OCI-LY1 (cell line): Measurements from ENCODE around the gene ROR1.

Experiments used
- H2AFZ ChIP-seq: fragments of 200-600 bp; sonication (generic), shearing (Covaris generic); 2 replicates; pipeline ENCODE4 v1.6.0; 2014; ENCODE audit warnings: antibody characterized with exemption, mild to moderate bottlenecking, low read length
- H3F3A ChIP-seq: fragments of 200-600 bp; sonication (generic), shearing (Covaris generic); 2 replicates; pipeline ENCODE4 v1.6.0; 2014; ENCODE audit warnings: mild to moderate bottlenecking, antibody characterized with exemption, low read length, moderate library complexity; ENCODE audit not compliant: insufficient read depth
- H3K27ac ChIP-seq: fragments of 200-600 bp; sonication (generic); 2 replicates; pipeline ENCODE4 v1.5.1; 2014; ENCODE audit warnings: low read length, mixed run types, mild to moderate bottlenecking, low read depth; ENCODE audit not compliant: poor library complexity, severe bottlenecking
- H3K27me3 ChIP-seq: fragments of 200-600 bp; sonication (generic); 2 replicates; pipeline ENCODE4 v1.6.0; 2014; ENCODE audit warnings: antibody characterized with exemption, mild to moderate bottlenecking, low read length, moderate library complexity; ENCODE audit not compliant: insufficient read depth
- H3K36me3 ChIP-seq: fragments of 200-600 bp; sonication (generic); 2 replicates; pipeline ENCODE4 v1.6.1; 2014; ENCODE audit warnings: mild to moderate bottlenecking, antibody characterized with exemption, low read length, moderate library complexity, mixed read lengths; ENCODE audit not compliant: insufficient read depth
- H3K4me1 ChIP-seq: fragments of 200-600 bp; sonication (generic); 2 replicates; pipeline ENCODE4 v1.5.1; 2014; ENCODE audit warnings: mild to moderate bottlenecking, low read length, moderate library complexity; ENCODE audit not compliant: insufficient read depth, severe bottlenecking
- H3K4me2 ChIP-seq: fragments of 200-600 bp; sonication (generic), shearing (Covaris generic); 2 replicates; pipeline ENCODE4 v1.6.1; 2014; ENCODE audit warnings: low read length
- H3K4me3 ChIP-seq: fragments of 200-600 bp; sonication (generic); 2 replicates; pipeline ENCODE4 v1.5.1; 2014; ENCODE audit warnings: low read length, low read depth, mild to moderate bottlenecking, mixed read lengths; ENCODE audit not compliant: poor library complexity, severe bottlenecking
- H3K79me2 ChIP-seq: fragments of 200-600 bp; shearing (Covaris generic); 2 replicates; pipeline ENCODE4 v1.6.1; 2016; ENCODE audit warnings: mixed run types, low read length, mixed read lengths; ENCODE audit not compliant: insufficient read depth
- H3K9ac ChIP-seq: fragments of 200-600 bp; sonication (generic), shearing (Covaris generic); 2 replicates; pipeline ENCODE4 v1.6.1; 2014; ENCODE audit warnings: mild to moderate bottlenecking, low read length, mixed read lengths
- H3K9me2 ChIP-seq: fragments of 200-600 bp; sonication (generic), shearing (Covaris generic); 2 replicates; pipeline ENCODE4 v1.6.1; 2014; ENCODE audit warnings: low read depth, mild to moderate bottlenecking, low read length, mixed read lengths
- H3K9me3 ChIP-seq: fragments of 200-600 bp; shearing (Covaris generic); 2 replicates; pipeline ENCODE4 v1.6.1; 2014; ENCODE audit warnings: low read length, mixed read lengths
- H4K20me1 ChIP-seq: fragments of 200-600 bp; sonication (generic), shearing (Covaris generic); 2 replicates; pipeline ENCODE4 v1.6.0; 2016; ENCODE audit warnings: mild to moderate bottlenecking, low read length; ENCODE audit not compliant: insufficient read depth
- CTCF ChIP-seq: fragments of 200-600 bp; sonication (generic), shearing (Covaris generic); IDR thresholded peaks from 2 replicates; pipeline ENCODE4 v1.5.1; 2017; ENCODE audit warnings: mild to moderate bottlenecking, antibody characterized with exemption, low read length, moderate library complexity, mixed read lengths
- EZH2 ChIP-seq: fragments of 200-600 bp; sonication (generic), shearing (Covaris generic); IDR thresholded peaks from 2 replicates; pipeline ENCODE4 v1.8.0; 2017; ENCODE audit warnings: borderline replicate concordance, mixed run types, mild to moderate bottlenecking, antibody characterized with exemption, low read length, moderate library complexity, mixed read lengths

ROR1 gene

GRCh38 chr1:64111787-64112186, 338.0 kb downstream of the ROR1 start:
- no peak overlapping the region for H3K9ac ChIP-seq
- no peak overlapping the region for H2AFZ ChIP-seq
- H3K9me3 ChIP-seq, result no peaks in the 10 kb centered on the region
- no peaks in the 10 kb centered on the region for H3K79me2 ChIP-seq
- H3K4me2 ChIP-seq, result no peak overlapping the region
- no peaks in the 10 kb centered on the region for H3K36me3 ChIP-seq
- no peak overlapping the region for H3K4me3 ChIP-seq
- no peaks in the 10 kb centered on the region for H4K20me1 ChIP-seq
- H3K9me2 ChIP-seq, result no peaks in the 10 kb centered on the region
- H3K27ac ChIP-seq, result no peak overlapping the region
- no peaks in the 10 kb centered on the region for H3F3A ChIP-seq
- no peaks in the 10 kb centered on the region for H3K4me1 ChIP-seq
- no peak for TF ChIP-seq CTCF
- no peak for TF ChIP-seq EZH2
- H3K27me3 ChIP-seq, result no peaks in the 10 kb centered on the region

DNA sequence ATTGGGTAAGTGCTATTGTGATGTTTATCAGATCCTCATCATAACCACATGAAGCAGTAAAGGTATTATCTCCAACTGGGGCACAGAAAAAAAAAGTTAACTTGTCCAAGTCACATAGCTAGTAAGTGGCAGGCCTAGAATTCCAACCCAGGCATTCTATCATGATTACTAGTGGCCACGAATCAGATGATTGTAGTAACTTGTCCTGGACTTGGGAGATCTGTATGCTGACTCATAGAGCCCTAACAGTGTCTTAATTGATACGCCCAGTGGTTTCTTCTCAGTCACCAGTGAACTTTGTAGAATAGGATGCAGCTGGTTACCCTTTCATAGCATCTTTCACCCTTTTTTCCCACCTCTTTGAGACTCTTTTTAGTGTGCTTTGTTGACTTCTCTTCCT, 338.5 kb downstream of the ROR1 start:
- no peaks in the 10 kb centered on the region for H3K9me3 ChIP-seq
- no peak overlapping the region for H3K4me3 ChIP-seq
- H3K79me2 ChIP-seq, result no peaks in the 10 kb centered on the region
- H4K20me1 ChIP-seq, result no peaks in the 10 kb centered on the region
- H3K27me3 ChIP-seq, result no peaks in the 10 kb centered on the region
- no peak overlapping the region for H3K27ac ChIP-seq
- TF ChIP-seq EZH2 (no peak), CTCF (no peak)
- no peak overlapping the region for H3K9ac ChIP-seq
- H2AFZ ChIP-seq, result no peak overlapping the region
- H3K4me1 ChIP-seq, result no peaks in the 10 kb centered on the region
- no peaks in the 10 kb centered on the region for H3F3A ChIP-seq
- H3K9me2 ChIP-seq, result no peaks in the 10 kb centered on the region
- H3K4me2 ChIP-seq, result no peak overlapping the region
- no peaks in the 10 kb centered on the region for H3K36me3 ChIP-seq

GRCh38 chr1:64114012-64114525, 340.3 kb downstream of the ROR1 start:
- H3K9ac ChIP-seq, result no peak overlapping the region
- no peaks in the 10 kb centered on the region for H3K27me3 ChIP-seq
- H3K9me3 ChIP-seq, result no peaks in the 10 kb centered on the region
- no peaks in the 10 kb centered on the region for H4K20me1 ChIP-seq
- no peaks in the 10 kb centered on the region for H3K36me3 ChIP-seq
- no peak for TF ChIP-seq CTCF
- no peak for TF ChIP-seq EZH2
- no peak overlapping the region for H3K27ac ChIP-seq
- no peaks in the 10 kb centered on the region for H3K4me1 ChIP-seq
- no peaks in the 10 kb centered on the region for H3K9me2 ChIP-seq
- H3K79me2 ChIP-seq, result no peaks in the 10 kb centered on the region
- H2AFZ ChIP-seq, result no peak overlapping the region
- H3K4me2 ChIP-seq, result no peak overlapping the region
- H3F3A ChIP-seq, result no peaks in the 10 kb centered on the region
- no peak overlapping the region for H3K4me3 ChIP-seq
